HG03066 (cell line): ENCODE results near the gene CNDP2.

ENCODE experiments used
- ATAC-seq: cut with Tn5 transposase; IDR thresholded peaks from one replicate; pipeline ENCODE4 v1.9.1; 2021; ENCODE audit warnings: low read depth; ENCODE audit not compliant: unreplicated experiment

CNDP2 gene

GRCh38 chr18:74495581-74496507 is at the start of gene CNDP2:
TSS of gene CNDP2 (plus strand) at chr18:74496363. CDS start at chr18:74499974, 3,611 bp downstream.
- peak; percentile 55 for ATAC-seq

- no peak for ATAC-seq
These were observed 49.3 kb upstream of the CNDP2 start for GRCh38 chr18:74446631-74447403.

- no peak for ATAC-seq
These were observed 48.6 kb upstream of the CNDP2 start for GRCh38 chr18:74447404-74448152.

GRCh38 chr18:74450626-74451025 is 45.5 kb upstream of the CNDP2 start:
- ATAC-seq = no peak

- no peak for ATAC-seq
These were observed 45.0 kb upstream of the CNDP2 start for GRCh38 chr18:74451148-74451547.

- ATAC-seq = no peak
These were observed 43.1 kb upstream of the CNDP2 start for GRCh38 chr18:74453016-74453566.

GRCh38 chr18:74453642-74454198 is 42.4 kb upstream of the CNDP2 start:
- no peak for ATAC-seq

- no peak for ATAC-seq
These were observed 41.8 kb upstream of the CNDP2 start for GRCh38 chr18:74454279-74454751.

GRCh38 chr18:74455386-74455785 is 40.8 kb upstream of the CNDP2 start:
- no peak for ATAC-seq

- no peak for ATAC-seq
These were observed 40.2 kb upstream of the CNDP2 start for GRCh38 chr18:74456017-74456348.

- ATAC-seq = no peak
These were observed 39.7 kb upstream of the CNDP2 start for GRCh38 chr18:74456349-74457042.

- ATAC-seq = no peak
These were observed 39.0 kb upstream of the CNDP2 start, which contains the start of gene DIPK1C for GRCh38 chr18:74457043-74457724. TSS of gene DIPK1C (minus strand) at chr18:74457308. CDS start at chr18:74457259, 49 bp downstream.

- no peak for ATAC-seq
These were observed 38.3 kb upstream of the CNDP2 start for GRCh38 chr18:74457725-74458421.

GRCh38 chr18:74459889-74460288 is 36.3 kb upstream of the CNDP2 start:
- ATAC-seq = no peak

GRCh38 chr18:74460825-74461224 is 35.3 kb upstream of the CNDP2 start:
- no peak for ATAC-seq

GRCh38 chr18:74463254-74463653 is 32.9 kb upstream of the CNDP2 start:
- ATAC-seq = no peak

- ATAC-seq = no peak
These were observed 32.2 kb upstream of the CNDP2 start for GRCh38 chr18:74463983-74464382.

- ATAC-seq = no peak
These were observed 30.4 kb upstream of the CNDP2 start for GRCh38 chr18:74465775-74466174.
